ENCODE data around the gene ATP8B1. TPM values are rescaled to one million over a fixed set of nuclear protein-coding genes. Genes with fewer than 3 reads are reported as not detected.
"Not testable (repeated sequence)": the region's sequence is repeated elsewhere in the genome, so short reads cannot be mapped to it uniquely, and the experiment has no call there.

ATP8B1 gene
- total RNA-seq, 3 donors from 2014 or later = 175 to 406 (median 316) TPM

DNA sequence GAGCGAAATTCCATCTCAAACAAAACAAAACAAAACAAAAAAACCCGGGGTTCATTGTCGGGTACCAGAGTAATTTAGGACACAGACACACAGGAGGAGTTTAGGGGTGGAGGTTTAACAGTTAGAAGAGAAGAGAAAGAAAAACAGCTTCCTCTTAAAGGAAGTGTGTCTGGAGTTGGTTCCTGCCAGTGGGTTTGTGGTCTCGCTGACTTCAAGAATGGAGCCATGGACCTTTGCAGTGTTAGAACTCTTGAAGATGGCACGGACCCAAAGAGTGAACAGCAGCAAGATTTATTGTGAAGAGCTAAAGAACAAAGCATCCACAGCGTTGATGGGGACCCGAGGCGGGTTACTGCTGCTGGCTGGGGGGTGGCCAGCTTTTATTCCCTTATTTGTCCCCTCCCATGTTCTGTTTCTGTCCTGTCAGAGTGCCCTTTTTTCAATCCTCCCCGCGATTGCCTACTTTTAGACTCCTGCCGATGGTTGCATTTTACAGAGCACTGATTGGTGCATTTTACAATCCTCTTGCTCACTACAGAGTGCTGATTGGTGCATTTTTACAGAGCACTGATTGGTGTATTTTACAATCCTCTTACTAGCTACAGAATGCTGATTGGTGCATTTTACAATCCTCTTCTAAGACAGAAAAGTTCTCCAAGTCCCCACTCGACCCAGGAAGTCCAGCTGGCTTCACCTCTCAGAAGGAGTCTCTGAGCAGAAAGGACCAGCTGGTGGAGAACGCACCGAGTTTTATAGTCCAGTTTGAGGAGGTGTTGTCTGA is 28.7 kb upstream of the ATP8B1 start:
- peaks cover 2% of the 10 kb centered on the region for H3K9me3 ChIP-seq
- ATAC-seq (no peak), DNase-seq (no peak)
- intact Hi-C loops (cut with DNase I, micrococcal nuclease) = no loop called here
- H3K4me3 ChIP-seq = no peak overlapping the region
- TF ChIP-seq CTCF (IDR thresholded peaks at IDR 0.05) = no peak
- H3K36me3 ChIP-seq (ENCODE audit: low read depth) = no peaks in the 10 kb centered on the region
- H3K4me1 ChIP-seq (ENCODE audit: low read depth) = peaks cover 3% of the 10 kb centered on the region

- no peak for ATAC-seq
- DNase-seq = no peak
- no peak overlapping the region for H3K4me3 ChIP-seq
- H3K9me3 ChIP-seq = peaks cover 2% of the 10 kb centered on the region
- H3K36me3 ChIP-seq (ENCODE audit: low read depth) = no peaks in the 10 kb centered on the region
- TF ChIP-seq CTCF (IDR thresholded peaks at IDR 0.05) = no peak
- intact Hi-C loops (cut with DNase I, micrococcal nuclease) = no loop called here
- H3K4me1 ChIP-seq (ENCODE audit: low read depth) = no peaks in the 10 kb centered on the region
Measured at GRCh38 chr18:57827646-57828045, 24.5 kb upstream of the ATP8B1 start.

GRCh38 chr18:57826252-57826651 is 23.1 kb upstream of the ATP8B1 start:
- DNase-seq = no peak
- no peak for ATAC-seq
- Histone ChIP-seq H3K4me1 (ENCODE audit: low read depth) (no peaks in the 10 kb centered on the region), H3K36me3 (ENCODE audit: low read depth) (no peaks in the 10 kb centered on the region), H3K9me3 (no peaks in the 10 kb centered on the region), H3K4me3 (no peak overlapping the region)
- intact Hi-C loops (cut with DNase I, micrococcal nuclease) = no loop called here
- TF ChIP-seq CTCF (IDR thresholded peaks at IDR 0.05) = no peak

- H3K9me3 ChIP-seq; ATAC-seq; H3K4me1 ChIP-seq (ENCODE audit: low read depth); H3K36me3 ChIP-seq (ENCODE audit: low read depth); H3K4me3 ChIP-seq; DNase-seq; intact Hi-C loops (cut with DNase I, micrococcal nuclease): not testable (repeated sequence)
Measured at GRCh38 chr18:57820583-57820982, 17.5 kb upstream of the ATP8B1 start.

GRCh38 chr18:57819671-57820460 is 16.8 kb upstream of the ATP8B1 start:
- intact Hi-C loops (cut with DNase I, micrococcal nuclease) = no loop called here
- H3K4me1 ChIP-seq (ENCODE audit: low read depth) = no peaks in the 10 kb centered on the region
- ATAC-seq (peak; percentile 97), DNase-seq (peak in 2 of 3 donors; percentile 70 to 89)
- H3K36me3 ChIP-seq (ENCODE audit: low read depth) = no peaks in the 10 kb centered on the region
- H3K9me3 ChIP-seq = no peaks in the 10 kb centered on the region
- H3K4me3 ChIP-seq = no peak overlapping the region
- TF ChIP-seq CTCF (IDR thresholded peaks at IDR 0.05) = no peak

- Histone ChIP-seq H3K4me3 (no peak overlapping the region), H3K9me3 (no peaks in the 10 kb centered on the region), H3K4me1 (ENCODE audit: low read depth) (no peaks in the 10 kb centered on the region), H3K36me3 (ENCODE audit: low read depth) (no peaks in the 10 kb centered on the region)
- DNase-seq (no peak), ATAC-seq (no peak)
- intact Hi-C loops (cut with DNase I, micrococcal nuclease) = no loop called here
- no peak for TF ChIP-seq CTCF (IDR thresholded peaks at IDR 0.05)
Measured at GRCh38 chr18:57819119-57819518, 16.0 kb upstream of the ATP8B1 start.

Data from mucosa of descending colon (tissue), 3 donors.